ENCODE measurements around the gene TANK.

DNA sequence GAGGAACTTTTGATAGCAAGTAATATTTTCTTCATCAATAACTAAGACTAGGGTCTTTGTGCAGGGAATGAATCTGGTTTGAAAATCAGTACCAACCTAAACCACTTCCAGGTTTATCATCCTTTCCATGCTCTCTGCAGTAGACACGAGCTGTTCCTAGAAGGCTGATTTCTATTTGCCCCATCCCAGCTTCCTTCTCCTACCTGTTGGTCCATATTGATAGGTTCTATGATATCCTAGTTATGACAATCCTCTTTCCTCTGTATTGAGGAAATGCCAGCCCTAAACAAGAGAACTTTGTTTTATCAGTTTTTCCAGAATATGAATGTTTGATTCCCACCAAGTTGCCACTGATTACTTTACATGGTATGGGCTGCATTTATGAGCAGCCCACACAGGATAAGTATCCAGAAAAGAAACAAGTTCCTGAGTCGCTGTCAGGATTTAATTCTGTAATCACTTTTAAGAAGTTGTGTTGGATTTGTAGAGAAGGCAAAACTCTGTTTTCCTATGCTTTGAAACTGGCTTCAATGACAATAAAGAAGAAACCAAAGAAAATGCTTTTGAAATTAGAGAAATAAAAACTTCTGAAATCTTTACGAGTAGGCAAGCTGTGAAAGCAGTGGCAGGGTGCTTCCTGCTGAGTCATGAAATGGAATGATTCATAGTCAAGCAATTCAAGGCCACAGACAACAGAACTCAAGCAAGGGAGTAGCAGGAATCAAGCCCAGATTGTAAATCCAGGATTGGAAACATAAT, 37.3 kb upstream of the TANK start:
- TF ChIP-seq, protein P1, sequence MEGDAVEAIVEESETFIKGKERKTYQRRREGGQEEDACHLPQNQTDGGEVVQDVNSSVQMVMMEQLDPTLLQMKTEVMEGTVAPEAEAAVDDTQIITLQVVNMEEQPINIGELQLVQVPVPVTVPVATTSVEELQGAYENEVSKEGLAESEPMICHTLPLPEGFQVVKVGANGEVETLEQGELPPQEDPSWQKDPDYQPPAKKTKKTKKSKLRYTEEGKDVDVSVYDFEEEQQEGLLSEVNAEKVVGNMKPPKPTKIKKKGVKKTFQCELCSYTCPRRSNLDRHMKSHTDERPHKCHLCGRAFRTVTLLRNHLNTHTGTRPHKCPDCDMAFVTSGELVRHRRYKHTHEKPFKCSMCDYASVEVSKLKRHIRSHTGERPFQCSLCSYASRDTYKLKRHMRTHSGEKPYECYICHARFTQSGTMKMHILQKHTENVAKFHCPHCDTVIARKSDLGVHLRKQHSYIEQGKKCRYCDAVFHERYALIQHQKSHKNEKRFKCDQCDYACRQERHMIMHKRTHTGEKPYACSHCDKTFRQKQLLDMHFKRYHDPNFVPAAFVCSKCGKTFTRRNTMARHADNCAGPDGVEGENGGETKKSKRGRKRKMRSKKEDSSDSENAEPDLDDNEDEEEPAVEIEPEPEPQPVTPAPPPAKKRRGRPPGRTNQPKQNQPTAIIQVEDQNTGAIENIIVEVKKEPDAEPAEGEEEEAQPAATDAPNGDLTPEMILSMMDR (IDR thresholded peaks at IDR 0.05) = no peak
- TF ChIP-seq POLR2AphosphoS5 (IDR thresholded peaks at IDR 0.05) (peak; percentile 44), POLR2A (IDR thresholded peaks at IDR 0.05) (no peak)
